GM23338 (cell line): ENCODE results near the gene FAM89B. TPM values are rescaled to one million over a fixed set of nuclear protein-coding genes. Genes with fewer than 3 reads are reported as not detected.

ENCODE experiments used
- ATAC-seq: fragments of 200-7000 bp; cut with Tn5 transposase; 3 replicates; pipeline ENCODE4 v1.9.1; 2020
- DNase-seq: peaks from one replicate; pipeline ENCODE4 v3.0.0-alpha.2; 2015; ENCODE audit warnings: low spot score
- H2AFZ ChIP-seq: fragments of 200-600 bp; sonication (generic); 2 replicates; pipeline ENCODE4 v1.8.0; 2016; ENCODE audit warnings: antibody characterized with exemption, mild to moderate bottlenecking, moderate library complexity
- H3F3A ChIP-seq: fragments of 200-600 bp; sonication (generic); replicated peaks from 2 replicates; pipeline ENCODE4 v1.8.0; 2017; ENCODE audit warnings: antibody characterized with exemption, mixed run types, low read depth
- H3K27ac ChIP-seq: fragments of 200-600 bp; sonication (generic); 2 replicates; pipeline ENCODE4 v1.6.1; 2016; ENCODE audit warnings: low read depth
- H3K27me3 ChIP-seq: fragments of 200-600 bp; sonication (generic); 2 replicates; pipeline ENCODE4 v1.8.0; 2016; ENCODE audit warnings: mild to moderate bottlenecking, mixed run types, moderate library complexity; ENCODE audit not compliant: insufficient read depth
- H3K36me3 ChIP-seq: fragments of 200-600 bp; sonication (generic); 2 replicates; pipeline ENCODE4 v1.8.0; 2016; ENCODE audit warnings: mild to moderate bottlenecking; ENCODE audit not compliant: insufficient read depth
- H3K4me1 ChIP-seq: fragments of 200-600 bp; sonication (generic); 2 replicates; pipeline ENCODE4 v1.8.0; 2016; ENCODE audit warnings: mild to moderate bottlenecking, moderate library complexity; ENCODE audit not compliant: insufficient read depth
- H3K4me2 ChIP-seq: fragments of 200-600 bp; sonication (generic); 2 replicates; pipeline ENCODE4 v1.7.1; 2017; ENCODE audit warnings: mixed run types
- H3K4me3 ChIP-seq: fragments of 200-600 bp; sonication (generic); 2 replicates; pipeline ENCODE4 v1.6.1; 2016; ENCODE audit warnings: mixed run types
- H3K79me2 ChIP-seq: fragments of 200-600 bp; sonication (generic); replicated peaks from 2 replicates; pipeline ENCODE4 v1.8.0; 2017; ENCODE audit warnings: mild to moderate bottlenecking; ENCODE audit not compliant: insufficient read depth
- H3K9me2 ChIP-seq: fragments of 200-600 bp; sonication (generic); 2 replicates; pipeline ENCODE4 v1.8.0; 2017; ENCODE audit not compliant: insufficient read depth
- H4K20me1 ChIP-seq: fragments of 200-600 bp; sonication (generic); replicated peaks from 2 replicates; pipeline ENCODE4 v1.8.0; 2017; ENCODE audit warnings: mild to moderate bottlenecking; ENCODE audit not compliant: insufficient read depth
- H3K27ac Mint-ChIP-seq: 2 replicates; pipeline ENCODE4 v1.8.0; 2020; ENCODE audit warnings: inconsistent platforms, mild to moderate bottlenecking, moderate library complexity, mixed read lengths
- H3K27me3 Mint-ChIP-seq: 3 replicates; pipeline ENCODE4 v1.8.0; 2022; ENCODE audit warnings: low read depth, mild to moderate bottlenecking, moderate library complexity, mixed read lengths, inconsistent platforms; ENCODE audit not compliant: insufficient read depth, poor library complexity
- H3K36me3 Mint-ChIP-seq: 3 replicates; pipeline ENCODE4 v1.8.0; 2021; ENCODE audit warnings: low read depth, mild to moderate bottlenecking, inconsistent platforms, moderate library complexity, mixed read lengths
- H3K4me1 Mint-ChIP-seq: 3 replicates; pipeline ENCODE4 v1.8.0; 2020; ENCODE audit warnings: mild to moderate bottlenecking, inconsistent platforms, mixed read lengths
- H3K4me3 Mint-ChIP-seq: 3 replicates; pipeline ENCODE4 v1.8.0; 2021; ENCODE audit warnings: moderate library complexity, mild to moderate bottlenecking, inconsistent platforms, mixed read lengths
- H3K9me3 Mint-ChIP-seq: 3 replicates; pipeline ENCODE4 v1.8.0; 2020; ENCODE audit warnings: moderate library complexity, mild to moderate bottlenecking, inconsistent platforms, mixed read lengths
- EZH2 ChIP-seq: fragments of 200-600 bp; sonication (generic); IDR thresholded peaks from one replicate; pipeline ENCODE4 v1.8.0; 2017; ENCODE audit warnings: antibody characterized with exemption, mild to moderate bottlenecking, low read depth; ENCODE audit not compliant: unreplicated experiment
- REST ChIP-seq: IDR thresholded peaks from one replicate; pipeline ENCODE4 v1.6.1; 2018; ENCODE audit warnings: antibody characterized with exemption; ENCODE audit not compliant: unreplicated experiment
- ZNF114 ChIP-seq: fragments of 250-450 bp; sonication (Bioruptor Pico); IDR thresholded peaks from 2 replicates; pipeline ENCODE4 v1.5.0; 2020; ENCODE audit warnings: mild to moderate bottlenecking, moderate library complexity
- polyA plus RNA-seq: library from polyadenylated mRNA; unstranded; fragments of >200 nt; fragmentation: Nextera tagmentation; extraction: Ambion mirVana; gene quantifications from 2 replicates; pipeline ENCODE4 v1.2.1, GENCODE V29; 2016
- total RNA-seq: library from RNA; depleted of rRNA; stranded (reverse); fragments of >200 nt; shearing (Covaris generic); gene quantifications from 2 replicates; pipeline ENCODE4 v1.2.3, GENCODE V29; 2014
- TF ChIP-seq, protein P1 (sequence below): fragments of 250-450 bp; sonication (Bioruptor Pico); IDR thresholded peaks from 2 replicates; pipeline ENCODE4 v1.5.0; 2020; ENCODE audit warnings: mild to moderate bottlenecking, moderate library complexity
- TF ChIP-seq, protein P2 (sequence below), 2 experiments: fragments of 200-600 bp in 1 of 2; sonication (generic) in 1 of 2; conservative IDR thresholded peaks; 2 replicates each; pipeline versions ENCODE4 v1.5.1 to v1.6.1; 2016 to 2017; ENCODE audit warnings: antibody characterized with exemption in 2 of 2, low read depth in 2 of 2, mild to moderate bottlenecking in 2 of 2, moderate library complexity in 1 of 2

Gene FAM89B
- total and polyA plus RNA-seq, 2 experiments from 2014 or later: 13.0 to 18.2 TPM

- no peaks in the 10 kb centered on the region; the same call in 2 of the 3 replicates for H3K36me3 Mint-ChIP-seq
- H3K4me1 ChIP-seq: peaks cover 13% of the 10 kb centered on the region
- peaks cover 15% of the 10 kb centered on the region; the same call in 1 of the 2 replicates for H3F3A ChIP-seq
- H3K9me2 ChIP-seq: no peaks in the 10 kb centered on the region
- DNase-seq (peak; percentile 37), ATAC-seq (peak; percentile 4; the same call in 2 of the 3 replicates)
- no peaks in the 10 kb centered on the region for H3K79me2 ChIP-seq
- no peak overlapping the region for H3K27ac ChIP-seq
- peak overlapping the region; percentile 68 for H3K4me3 ChIP-seq
- peaks cover 3% of the 10 kb centered on the region; the same call in 1 of the 2 replicates for H4K20me1 ChIP-seq
- H3K36me3 ChIP-seq: no peaks in the 10 kb centered on the region
- TF ChIP-seq ZNF114 (CRISPR knock-in tag) (no peak), REST (no peak), EZH2 (no peak)
- TF ChIP-seq, protein P1, sequence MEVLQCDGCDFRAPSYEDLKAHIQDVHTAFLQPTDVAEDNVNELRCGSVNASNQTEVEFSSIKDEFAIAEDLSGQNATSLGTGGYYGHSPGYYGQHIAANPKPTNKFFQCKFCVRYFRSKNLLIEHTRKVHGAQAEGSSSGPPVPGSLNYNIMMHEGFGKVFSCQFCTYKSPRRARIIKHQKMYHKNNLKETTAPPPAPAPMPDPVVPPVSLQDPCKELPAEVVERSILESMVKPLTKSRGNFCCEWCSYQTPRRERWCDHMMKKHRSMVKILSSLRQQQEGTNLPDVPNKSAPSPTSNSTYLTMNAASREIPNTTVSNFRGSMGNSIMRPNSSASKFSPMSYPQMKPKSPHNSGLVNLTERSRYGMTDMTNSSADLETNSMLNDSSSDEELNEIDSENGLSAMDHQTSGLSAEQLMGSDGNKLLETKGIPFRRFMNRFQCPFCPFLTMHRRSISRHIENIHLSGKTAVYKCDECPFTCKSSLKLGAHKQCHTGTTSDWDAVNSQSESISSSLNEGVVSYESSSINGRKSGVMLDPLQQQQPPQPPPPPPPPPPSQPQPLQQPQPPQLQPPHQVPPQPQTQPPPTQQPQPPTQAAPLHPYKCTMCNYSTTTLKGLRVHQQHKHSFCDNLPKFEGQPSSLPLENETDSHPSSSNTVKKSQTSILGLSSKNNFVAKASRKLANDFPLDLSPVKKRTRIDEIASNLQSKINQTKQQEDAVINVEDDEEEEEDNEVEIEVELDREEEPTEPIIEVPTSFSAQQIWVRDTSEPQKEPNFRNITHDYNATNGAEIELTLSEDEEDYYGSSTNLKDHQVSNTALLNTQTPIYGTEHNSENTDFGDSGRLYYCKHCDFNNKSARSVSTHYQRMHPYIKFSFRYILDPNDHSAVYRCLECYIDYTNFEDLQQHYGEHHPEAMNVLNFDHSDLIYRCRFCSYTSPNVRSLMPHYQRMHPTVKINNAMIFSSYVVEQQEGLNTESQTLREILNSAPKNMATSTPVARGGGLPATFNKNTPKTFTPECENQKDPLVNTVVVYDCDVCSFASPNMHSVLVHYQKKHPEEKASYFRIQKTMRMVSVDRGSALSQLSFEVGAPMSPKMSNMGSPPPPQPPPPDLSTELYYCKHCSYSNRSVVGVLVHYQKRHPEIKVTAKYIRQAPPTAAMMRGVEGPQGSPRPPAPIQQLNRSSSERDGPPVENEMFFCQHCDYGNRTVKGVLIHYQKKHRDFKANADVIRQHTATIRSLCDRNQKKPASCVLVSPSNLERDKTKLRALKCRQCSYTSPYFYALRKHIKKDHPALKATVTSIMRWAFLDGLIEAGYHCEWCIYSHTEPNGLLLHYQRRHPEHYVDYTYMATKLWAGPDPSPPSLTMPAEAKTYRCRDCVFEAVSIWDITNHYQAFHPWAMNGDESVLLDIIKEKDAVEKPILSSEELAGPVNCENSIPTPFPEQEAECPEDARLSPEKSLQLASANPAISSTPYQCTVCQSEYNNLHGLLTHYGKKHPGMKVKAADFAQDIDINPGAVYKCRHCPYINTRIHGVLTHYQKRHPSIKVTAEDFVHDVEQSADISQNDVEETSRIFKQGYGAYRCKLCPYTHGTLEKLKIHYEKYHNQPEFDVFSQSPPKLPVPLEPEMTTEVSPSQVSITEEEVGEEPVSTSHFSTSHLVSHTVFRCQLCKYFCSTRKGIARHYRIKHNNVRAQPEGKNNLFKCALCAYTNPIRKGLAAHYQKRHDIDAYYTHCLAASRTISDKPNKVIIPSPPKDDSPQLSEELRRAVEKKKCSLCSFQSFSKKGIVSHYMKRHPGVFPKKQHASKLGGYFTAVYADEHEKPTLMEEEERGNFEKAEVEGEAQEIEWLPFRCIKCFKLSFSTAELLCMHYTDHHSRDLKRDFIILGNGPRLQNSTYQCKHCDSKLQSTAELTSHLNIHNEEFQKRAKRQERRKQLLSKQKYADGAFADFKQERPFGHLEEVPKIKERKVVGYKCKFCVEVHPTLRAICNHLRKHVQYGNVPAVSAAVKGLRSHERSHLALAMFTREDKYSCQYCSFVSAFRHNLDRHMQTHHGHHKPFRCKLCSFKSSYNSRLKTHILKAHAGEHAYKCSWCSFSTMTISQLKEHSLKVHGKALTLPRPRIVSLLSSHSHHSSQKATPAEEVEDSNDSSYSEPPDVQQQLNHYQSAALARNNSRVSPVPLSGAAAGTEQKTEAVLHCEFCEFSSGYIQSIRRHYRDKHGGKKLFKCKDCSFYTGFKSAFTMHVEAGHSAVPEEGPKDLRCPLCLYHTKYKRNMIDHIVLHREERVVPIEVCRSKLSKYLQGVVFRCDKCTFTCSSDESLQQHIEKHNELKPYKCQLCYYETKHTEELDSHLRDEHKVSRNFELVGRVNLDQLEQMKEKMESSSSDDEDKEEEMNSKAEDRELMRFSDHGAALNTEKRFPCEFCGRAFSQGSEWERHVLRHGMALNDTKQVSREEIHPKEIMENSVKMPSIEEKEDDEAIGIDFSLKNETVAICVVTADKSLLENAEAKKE: no peak
- TF ChIP-seq, protein P2, sequence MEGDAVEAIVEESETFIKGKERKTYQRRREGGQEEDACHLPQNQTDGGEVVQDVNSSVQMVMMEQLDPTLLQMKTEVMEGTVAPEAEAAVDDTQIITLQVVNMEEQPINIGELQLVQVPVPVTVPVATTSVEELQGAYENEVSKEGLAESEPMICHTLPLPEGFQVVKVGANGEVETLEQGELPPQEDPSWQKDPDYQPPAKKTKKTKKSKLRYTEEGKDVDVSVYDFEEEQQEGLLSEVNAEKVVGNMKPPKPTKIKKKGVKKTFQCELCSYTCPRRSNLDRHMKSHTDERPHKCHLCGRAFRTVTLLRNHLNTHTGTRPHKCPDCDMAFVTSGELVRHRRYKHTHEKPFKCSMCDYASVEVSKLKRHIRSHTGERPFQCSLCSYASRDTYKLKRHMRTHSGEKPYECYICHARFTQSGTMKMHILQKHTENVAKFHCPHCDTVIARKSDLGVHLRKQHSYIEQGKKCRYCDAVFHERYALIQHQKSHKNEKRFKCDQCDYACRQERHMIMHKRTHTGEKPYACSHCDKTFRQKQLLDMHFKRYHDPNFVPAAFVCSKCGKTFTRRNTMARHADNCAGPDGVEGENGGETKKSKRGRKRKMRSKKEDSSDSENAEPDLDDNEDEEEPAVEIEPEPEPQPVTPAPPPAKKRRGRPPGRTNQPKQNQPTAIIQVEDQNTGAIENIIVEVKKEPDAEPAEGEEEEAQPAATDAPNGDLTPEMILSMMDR (conservative IDR thresholded peaks at IDR 0.05; ENCODE audit: low read depth in 2 of 2): no peak
- no peak overlapping the region for H3K27ac Mint-ChIP-seq
- peaks cover 72% of the 10 kb centered on the region for H3K27me3 ChIP-seq
- peak overlapping the region; percentile 88 for H3K4me2 ChIP-seq
- peak overlapping the region; percentile 63 for H3K4me3 Mint-ChIP-seq
- H3K9me3 Mint-ChIP-seq: no peaks in the 10 kb centered on the region; the same call in 2 of the 3 replicates
- H3K4me1 Mint-ChIP-seq: peaks cover 18% of the 10 kb centered on the region
- peak overlapping the region; percentile 81; the same call in 1 of the 2 replicates for H2AFZ ChIP-seq
- peaks cover 49% of the 10 kb centered on the region for H3K27me3 Mint-ChIP-seq
These were observed 26.5 kb upstream of the FAM89B start for GRCh38 chr11:65545853-65546216.
